Hematopoietic multipotent progenitor cell treated with erythropoietin and hydrocortisone succinate and interleukin-3 and kit ligand, for 4 days (in vitro differentiated cells): ENCODE data around the gene CST1.
"Not testable (repeated sequence)": the region's sequence is repeated elsewhere in the genome, so short reads cannot be mapped to it uniquely, and the experiment has no call there.

ENCODE experiments used
- DNase-seq: peaks from one replicate; pipeline ENCODE4 v3.0.0-alpha.2; 2015

CST1 gene

DNA sequence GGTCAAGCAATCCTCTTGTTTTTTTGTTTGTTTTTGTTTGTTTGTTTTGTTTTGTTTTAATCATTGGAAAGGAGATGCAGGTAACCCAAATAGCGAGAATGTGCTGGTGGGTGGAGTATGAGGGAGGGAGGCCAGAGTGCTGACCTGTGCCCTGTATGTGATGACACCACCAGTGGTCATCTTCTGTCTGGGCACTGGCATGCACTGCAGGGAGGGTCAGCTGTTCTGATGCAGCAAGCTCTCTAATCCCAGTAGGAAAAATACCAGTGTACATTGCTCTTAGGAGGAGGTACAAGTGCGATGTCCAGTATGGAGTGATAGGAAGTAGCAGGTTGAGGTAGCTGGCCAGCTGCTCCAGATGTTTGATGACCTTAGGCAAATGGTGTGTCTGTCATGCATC lies 2.9 kb upstream of the CST1 start:
- no peak for DNase-seq

DNA sequence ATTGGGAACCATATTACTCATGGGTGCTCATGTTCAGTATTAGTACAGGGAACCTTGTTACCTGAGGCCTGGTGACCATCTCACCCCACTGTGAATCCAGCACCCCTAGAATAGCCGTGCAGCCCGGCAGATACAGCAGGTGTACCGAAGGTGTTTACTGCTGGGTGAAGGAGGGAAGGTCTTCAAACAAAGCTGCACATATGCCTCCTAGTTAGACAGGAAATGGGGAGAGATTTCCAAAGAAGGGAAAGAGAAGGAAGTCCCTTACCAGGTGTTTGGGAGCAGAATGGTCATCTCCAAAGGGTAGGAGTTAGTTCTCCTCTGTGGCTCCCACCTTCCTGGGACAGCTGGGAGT lies 2.4 kb upstream of the CST1 start:
- DNase-seq = no peak

DNA sequence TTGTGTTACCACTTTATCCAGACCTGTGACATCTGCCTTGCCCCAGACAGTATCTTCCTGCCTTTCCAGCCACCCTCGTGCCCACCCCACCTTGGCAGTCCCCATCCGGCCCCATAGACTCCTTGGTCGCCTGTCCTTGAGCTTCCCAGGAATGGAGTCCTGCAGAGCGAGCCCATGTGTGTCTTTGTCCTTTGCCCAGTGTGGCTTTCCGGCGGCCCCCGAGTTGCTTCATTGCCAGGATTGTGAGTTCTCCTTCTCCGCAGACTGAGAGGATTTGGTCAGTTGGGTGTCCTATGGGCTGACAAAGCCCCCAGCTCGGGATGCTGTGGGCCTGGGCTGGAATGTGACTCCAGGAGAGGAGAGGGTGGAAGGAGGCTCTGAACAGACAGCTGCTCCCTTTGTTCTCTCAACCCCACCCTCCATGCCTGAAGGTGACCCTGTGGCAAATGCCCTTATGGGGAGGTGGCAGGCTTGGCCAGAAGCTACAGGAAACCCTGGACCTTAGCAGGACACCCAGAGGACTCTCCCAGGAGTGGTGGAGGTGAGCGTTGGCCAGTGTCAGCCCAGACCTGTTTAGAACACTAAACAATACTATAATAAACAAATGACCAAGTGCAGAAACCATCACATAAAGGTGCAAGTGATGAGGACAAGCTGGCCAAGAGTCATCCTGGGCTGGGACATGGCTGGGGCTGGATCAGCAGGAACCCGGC lies 1.9 kb upstream of the CST1 start:
- no peak for DNase-seq

DNA sequence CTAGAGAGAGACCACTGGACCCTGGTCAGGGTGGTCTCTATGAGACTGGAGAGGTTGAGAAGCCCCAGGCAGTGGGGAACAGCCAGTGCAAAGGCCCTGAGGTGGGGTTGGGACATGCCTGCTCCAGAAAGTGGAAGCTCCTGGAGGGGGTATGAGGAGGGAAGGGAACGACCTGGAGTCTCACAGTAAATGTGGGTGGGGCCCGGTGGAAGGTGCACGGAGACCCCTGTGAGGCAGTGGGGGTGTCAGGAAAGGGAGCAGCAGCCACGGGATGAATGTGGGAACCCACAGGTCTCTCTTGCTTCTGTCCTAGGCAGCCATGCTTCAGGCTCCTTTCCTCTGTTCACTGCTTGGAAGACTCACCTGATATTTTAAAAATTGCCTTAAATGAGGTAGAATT lies 1.3 kb upstream of the CST1 start:
- DNase-seq = no peak

DNA sequence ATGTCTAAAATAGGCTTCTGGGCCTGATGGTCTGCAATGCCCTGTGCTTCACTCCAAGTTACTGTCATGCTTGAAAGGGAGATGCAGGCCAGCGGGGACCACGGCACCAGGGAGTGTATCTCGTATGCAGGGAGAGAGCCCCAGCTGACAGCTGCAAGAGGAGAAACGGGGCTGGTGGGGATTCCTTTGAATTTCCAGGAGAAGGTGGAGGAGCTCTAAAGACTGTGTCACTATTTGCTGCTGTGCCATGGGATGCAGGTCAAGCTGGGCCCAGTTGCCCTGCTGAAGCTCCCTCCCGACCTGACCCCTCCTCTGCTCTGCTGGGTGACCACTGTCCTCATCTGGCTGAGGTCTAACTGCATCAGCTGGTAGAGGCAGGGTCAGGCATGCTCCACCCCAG lies 989 bp downstream of the CST1 start:
- no peak for DNase-seq

DNA sequence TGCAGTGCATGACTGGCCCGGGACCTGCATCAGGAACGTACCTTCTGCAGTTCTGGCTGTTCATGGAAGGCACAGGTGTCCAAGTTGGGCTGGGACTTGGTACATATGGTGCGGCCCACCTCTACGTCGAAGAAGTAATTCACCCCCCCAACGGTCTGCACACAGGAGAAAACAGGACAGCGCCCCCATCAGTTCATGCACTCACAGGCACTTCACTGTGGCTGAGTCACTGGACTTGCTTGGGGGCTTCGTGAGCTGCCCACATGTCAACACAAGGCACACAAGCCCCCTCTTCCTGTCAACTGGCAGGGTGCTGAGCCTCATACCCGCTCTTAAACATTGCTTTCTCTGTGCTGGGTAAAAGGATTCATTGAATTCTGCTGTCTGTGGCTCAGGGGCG lies 1.8 kb downstream of the CST1 start:
- DNase-seq = not testable (repeated sequence)

DNA sequence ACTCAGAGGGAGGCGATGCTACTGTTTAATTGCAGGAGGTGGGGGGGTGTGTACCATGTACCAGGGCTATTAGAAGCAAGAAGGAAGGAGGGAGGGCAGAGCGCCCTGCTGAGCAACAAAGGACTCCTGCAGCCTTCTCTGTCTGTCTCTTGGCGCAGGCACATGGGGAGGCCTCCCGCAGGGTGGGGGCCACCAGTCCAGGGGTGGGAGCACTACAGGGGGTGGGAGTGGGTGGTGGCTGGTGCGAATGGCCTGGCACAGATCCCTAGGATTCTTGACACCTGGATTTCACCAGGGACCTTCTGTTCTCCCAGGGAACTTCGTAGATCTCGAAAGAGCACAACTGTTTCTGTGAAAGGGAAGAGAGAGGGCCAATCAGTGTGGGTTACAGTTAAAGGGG lies 3.2 kb downstream of the CST1 start:
- not testable (repeated sequence) for DNase-seq

DNA sequence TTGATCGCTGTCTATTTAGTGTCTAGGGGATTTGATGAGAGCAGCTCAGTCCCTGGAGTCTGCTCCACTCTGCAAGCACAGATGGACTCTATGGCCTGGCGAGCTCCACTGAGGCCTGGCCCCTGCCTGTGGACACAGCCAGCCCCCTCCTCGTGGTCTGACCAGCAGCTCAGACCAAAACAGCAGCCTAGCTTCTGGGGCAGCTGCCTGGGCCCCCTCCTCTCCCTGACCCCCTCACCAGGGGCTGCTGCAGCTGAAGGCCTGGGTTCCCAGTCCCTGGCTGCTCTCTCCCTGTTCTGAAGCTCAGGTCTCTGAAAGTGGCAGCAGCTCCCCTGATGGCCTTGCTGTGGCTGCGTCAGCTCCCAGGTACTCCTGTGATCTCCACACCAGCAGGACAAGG lies 3.6 kb downstream of the CST1 start:
- DNase-seq = not testable (repeated sequence)

DNA sequence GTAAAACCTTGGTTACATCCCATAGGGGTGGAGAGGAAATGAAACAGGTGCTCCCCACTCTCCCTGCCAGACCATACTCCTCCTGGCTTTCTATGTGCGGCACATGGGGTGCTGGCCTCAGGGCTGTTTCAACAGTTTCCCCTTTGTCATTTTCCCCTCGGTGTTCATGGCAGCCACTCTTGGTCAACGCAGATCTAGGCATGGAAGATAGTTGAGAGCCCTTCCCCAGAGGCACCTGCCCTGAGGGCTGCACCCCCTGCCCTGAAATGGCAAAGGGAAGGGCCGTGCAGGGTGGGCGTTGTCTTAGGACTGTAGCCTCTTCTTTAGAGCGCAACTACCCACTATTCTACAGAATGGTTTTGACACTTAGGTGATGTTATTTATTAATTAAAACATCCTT lies 4.4 kb downstream of the CST1 start:
- no peak for DNase-seq

DNA sequence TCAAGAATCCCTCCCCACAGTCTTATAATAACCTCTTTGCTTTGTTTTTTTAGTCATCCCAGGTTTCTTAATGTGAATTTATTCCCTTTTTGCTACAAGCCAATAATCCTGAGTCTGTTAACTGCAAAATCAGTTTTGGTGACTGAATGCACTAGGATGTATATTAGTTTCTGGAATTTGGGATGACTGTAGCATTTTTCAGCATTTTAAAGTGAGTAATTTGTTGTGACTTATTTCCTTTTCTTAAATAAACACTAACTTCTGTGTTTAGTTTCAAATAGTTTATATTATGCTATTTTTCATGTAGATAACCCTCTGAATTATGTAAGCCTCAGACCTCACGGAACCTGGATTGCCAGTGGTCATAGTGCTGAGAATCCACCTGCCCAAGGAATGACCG lies 5.5 kb downstream of the CST1 start:
- no peak for DNase-seq

DNA sequence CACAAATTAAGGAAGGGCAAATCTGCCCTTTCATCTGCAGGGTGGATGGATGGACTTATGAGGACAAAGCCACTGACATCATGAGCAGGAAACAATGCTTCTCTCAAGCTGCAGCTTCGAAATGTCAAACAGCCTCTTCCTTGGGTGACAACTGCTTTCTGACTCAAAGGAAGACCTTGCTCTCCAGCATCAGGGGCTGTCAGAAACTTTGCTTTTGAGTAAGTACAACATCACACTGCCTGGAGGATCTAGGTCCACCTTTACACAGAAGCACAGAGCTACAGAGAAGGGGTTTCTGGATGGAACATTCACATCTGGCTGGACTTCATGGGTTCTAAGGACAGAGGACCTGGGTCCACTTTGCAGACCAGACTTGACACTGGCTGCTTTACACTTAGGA lies 5.9 kb downstream of the CST1 start:
- DNase-seq = no peak

DNA sequence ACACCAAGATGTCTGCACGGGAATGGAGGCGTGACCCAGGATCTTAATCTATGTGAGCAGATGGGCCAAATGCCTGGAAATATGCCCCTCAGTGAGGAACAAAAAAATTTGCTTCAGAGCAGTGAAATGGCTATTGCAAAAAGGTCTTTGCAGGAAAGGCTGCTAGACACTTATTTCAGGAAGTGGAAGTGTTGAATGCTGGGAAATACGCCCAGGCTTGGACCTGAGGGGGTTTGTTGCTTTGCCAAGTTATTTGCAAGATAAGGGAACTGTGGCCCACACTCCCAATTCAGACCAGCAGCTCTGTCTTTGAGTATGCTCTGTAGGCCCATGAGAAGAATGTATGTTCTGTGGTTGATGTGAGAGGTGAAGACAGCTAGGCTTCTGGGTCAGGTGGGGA lies 15.3 kb downstream of the CST1 start:
- peak; percentile 64 for DNase-seq

DNA sequence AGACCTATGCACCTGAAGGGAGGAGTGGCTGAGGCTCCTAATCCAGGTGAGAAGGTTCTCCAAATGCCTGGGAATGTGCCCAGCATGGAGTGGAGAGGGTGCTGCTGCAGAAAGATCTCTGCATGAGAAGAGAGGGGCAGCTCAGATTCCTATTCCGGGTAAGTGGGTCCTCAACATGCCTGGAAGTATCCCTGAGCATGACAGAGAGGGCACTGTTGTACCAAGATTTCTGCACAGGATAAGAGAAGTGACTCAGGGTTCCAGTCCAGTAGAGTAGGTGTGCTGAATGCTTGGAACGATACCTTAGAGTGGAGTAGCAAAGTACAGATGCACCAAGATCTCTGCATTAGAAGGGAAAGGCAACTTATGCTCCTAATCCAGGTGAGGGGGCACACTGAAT lies 15.8 kb downstream of the CST1 start:
- DNase-seq = peak; percentile 3

DNA sequence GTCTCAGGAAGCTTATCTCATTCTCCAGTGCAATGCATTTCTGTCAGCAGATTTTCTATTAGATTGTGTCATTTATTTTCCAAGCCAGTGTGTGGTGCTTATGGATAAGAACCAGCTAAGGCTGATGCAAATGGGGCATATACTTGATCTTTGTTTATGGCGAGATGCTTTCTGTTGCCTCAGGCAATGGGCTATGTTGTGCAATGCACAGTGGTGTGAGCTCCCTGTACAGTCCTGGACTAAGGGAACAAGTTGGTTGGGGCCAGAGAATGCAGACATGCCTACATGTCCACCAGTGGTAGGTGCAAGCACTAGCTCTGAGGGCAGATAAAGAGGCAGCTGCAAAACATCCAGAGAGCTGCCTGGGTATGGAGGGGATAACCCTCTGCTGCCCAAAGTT lies 16.3 kb downstream of the CST1 start:
- DNase-seq = peak; percentile 44

DNA sequence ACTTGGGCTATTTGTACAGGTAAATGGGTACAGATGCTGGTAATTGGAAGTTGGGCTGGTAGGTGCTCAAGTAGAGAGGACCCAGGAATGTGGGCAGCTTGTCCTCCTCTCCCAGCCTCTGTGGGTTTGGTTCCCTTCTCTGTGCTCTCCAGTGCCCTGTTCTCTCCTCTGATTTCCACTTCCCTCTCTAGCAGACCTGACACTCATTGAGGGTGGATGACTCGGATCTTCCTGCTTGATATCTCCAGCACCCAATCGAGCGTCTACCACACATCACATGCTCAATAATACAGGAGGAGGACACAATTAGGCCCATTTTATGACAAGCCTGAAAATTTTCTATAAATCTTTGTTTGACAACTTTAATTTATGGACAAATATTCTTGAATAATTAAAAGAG lies 23.7 kb downstream of the CST1 start:
- DNase-seq = peak; percentile 13

DNA sequence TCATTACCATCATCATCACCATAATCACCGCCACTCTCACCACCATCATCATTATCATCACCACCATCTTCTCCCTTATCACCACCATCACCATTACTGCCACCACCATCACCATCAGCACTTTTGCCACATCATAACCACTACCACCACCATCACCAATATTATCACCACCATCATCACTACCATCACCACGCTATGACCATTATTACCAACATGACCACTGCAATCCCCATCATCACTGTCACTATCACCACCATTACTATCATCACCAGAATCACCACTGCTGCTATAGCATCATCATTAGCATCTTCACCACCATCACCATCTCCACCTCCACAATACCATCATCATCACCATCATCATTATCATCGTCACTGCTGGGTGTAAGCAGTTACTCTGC lies 25.6 kb downstream of the CST1 start:
- DNase-seq = no peak

DNA sequence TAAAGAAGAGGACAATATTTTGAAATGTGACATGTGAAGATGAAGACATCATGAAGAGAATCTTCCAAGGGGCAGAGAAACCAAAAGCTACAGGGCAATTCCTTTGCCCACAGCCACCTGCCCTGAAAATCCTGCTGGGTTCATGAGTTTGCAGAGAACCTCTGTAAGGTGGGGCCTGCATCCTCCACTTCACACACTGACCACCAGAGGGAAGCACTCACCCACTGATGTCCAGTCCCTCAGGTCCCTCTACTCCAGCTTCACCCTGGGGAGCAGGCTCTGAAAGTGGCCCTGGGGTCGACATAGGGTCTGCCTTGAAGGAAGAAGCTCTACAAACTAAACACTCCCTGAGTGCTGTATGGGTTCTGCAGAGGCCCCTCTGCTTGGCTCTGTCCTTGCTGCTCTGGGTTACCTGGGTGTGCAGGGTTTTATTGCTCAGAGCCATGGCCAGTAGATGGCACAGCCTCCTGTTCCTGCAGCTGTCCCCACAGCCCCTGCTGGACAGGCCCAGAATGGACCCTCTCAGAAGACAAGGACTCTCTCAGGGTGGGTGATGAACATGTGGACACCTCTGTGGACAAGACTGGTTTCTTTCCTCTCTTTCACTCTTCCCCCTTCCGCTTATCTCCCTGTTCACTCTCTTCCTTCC lies 27.0 kb downstream of the CST1 start:
- peak; percentile 52 for DNase-seq

DNA sequence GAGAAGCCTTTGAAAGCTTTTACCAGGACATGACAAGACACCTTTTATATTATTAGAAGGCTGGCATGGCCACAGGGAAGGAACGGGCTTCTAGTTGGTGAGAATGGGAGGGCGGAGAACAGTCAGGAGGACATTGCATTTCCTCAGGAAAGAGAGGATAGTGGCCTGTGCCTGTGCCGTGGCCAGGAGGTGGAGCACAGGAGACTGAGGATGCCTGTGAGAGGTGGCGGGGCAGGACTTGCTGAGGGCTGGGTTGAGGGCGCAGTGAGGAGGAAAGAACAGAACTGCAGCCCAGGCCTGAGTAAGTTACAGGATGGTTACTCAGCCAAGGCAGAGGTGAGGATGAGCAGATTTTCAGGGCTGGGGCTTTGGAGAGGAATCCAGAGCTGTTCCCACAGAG lies 27.9 kb downstream of the CST1 start:
- DNase-seq = not testable (repeated sequence)

DNA sequence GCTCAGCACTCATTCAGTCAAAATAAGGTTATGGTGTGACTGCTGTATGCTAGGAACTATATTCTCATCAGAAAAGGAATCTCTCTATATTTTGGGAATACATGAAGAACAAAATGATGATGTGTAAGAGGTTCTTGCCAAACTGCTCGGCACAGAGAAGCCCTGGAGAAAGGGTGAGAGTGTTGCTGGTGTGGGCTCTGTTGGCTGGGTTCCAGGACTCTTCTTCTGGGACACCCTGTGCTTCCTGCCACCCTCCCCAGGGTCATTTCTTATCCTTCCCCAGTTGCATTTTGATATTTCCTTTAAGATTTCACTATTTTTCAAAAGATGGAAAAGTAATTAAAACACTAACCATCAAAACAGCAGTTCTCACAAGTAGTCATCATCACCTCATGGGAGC lies 28.8 kb downstream of the CST1 start:
- no peak for DNase-seq

DNA sequence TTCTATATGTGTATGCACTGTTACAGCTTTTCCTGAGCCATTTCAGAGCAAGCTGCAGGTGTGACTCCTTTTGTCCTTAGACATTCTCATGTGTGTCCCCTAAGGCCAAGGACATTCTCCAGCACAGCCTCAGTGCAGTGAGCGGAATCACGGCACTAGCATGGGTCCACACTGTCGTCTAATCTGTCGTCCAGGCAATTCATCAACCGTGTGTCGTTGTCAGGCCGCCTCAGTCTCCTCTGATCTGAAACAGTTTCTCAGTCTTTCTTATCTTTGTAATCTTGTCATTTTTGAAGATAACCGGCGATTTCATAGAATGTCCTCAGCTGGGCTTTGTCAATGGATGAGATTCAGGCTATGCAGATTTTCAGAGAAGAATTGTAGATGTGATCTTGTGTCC lies 31.4 kb downstream of the CST1 start:
- DNase-seq = not testable (repeated sequence)

DNA sequence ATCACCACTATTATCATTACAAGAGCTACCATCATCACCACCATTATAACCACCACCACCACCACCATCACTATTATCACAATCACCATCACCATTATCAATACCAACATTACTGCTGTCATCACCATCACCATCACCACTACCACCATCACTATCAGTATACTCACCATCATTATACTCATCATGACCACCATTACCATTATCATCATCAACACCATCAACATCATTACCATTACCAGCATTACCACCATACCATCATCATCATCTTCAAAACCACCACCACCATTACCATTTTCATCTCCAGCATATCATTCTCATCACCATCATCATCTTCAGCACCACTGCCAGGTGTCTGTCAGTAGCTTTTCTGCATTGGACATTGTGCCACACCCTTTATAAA lies 39.0 kb downstream of the CST1 start:
- not testable (repeated sequence) for DNase-seq

DNA sequence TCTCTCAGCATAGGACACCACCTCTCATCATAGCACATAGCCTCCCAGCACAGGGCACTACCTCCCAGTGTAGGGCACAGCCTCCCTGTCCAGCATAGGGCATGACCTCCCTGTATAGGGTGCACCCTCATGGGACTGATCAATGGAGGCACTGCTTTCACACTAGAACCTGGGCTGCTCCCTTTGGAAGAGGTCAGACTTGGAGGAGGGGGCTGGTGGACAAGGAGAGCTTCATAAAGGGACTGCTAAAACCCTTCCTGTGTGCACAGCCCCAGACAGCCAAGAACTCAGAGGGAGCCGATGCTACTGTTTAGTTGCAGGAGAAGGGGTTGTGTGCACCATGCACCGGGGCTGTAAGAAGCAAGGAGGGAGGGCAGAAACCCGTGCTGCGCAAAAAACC lies 40.0 kb downstream of the CST1 start:
- DNase-seq = no peak

DNA sequence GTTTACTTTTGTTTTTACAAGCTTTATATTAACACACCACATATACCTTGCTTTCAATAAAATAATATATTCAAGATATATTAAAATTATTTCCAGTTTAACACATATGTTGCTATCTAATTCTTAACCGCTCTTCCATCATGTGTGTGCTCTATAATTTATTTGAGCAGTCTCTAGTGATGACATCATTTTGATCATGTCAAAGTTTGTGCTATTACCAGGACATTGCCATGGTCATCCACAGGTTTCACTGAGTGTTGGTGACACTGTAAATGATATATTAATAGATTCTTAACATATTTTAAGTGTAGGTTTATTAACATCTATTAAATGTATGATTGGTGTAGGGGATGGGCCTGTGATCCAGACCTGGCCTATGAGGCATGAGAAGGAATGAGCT lies 44.8 kb downstream of the CST1 start:
- no peak for DNase-seq

DNA sequence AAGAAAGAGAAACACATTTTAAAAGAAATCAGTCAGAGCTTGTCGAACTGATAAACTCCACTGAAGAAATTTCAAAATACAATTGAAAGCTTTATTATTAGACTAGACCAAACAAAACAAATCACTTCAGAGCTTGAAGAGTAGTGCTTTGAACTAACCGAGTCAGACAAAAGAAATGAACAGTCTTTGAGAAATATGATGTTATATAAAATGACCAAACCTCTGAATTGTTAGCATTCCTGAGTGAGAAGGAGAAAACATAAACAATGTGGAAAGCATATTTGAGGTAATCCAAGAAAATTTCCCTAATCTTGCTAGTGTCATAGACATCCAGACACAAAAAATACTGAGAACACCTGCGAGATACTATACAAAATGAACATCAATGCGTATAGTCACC lies 48.7 kb downstream of the CST1 start:
- DNase-seq = no peak

DNA sequence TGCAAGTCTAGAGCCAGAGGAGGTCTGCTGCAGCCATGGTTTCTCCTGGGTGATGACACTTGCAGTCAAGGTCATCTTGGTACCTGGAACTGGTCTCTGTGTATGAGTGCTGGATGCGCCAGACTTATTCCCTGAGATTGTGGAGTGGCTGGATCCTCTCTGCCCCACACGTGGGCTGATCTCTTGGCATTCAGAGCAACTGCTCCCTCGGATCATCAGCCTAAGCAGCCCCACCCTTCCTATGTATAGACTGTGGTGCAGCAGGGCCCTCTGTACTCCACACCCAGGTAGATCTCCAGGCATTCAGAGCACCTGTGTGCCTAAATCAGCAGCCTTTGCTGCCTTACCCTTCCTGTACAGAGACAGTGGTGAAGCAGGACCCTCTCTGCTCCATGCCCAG lies 49.8 kb downstream of the CST1 start:
- DNase-seq = no peak
